ENCODE measurements around the gene FCER1G.

Gene FCER1G

GRCh38 chr1:161225534-161226319 lies 10.6 kb downstream of the FCER1G start, which contains the start of gene TOMM40L:
TSS of gene TOMM40L (plus strand) at chr1:161226060. CDS start at chr1:161226490, 430 bp downstream.
- TF ChIP-seq EZH2 (IDR thresholded peaks at IDR 0.05) (no peak), FOXP2 (optimal IDR thresholded peaks at IDR 0.05; ENCODE audit: control extremely low read depth, extremely low read length, insufficient read depth) (no peak)
- H3K36me3 ChIP-seq (ENCODE audit: insufficient read depth, low read length), result peaks cover 16% of the 10 kb centered on the region; the same call in 1 of the 2 replicates
- no peaks in the 10 kb centered on the region for H3K9me3 ChIP-seq (ENCODE audit: low read depth, low read length)
- peak within 1 kb of the TSS; percentile 53 for H3K9ac ChIP-seq (ENCODE audit: insufficient read length)
- H3K27ac ChIP-seq, result peak within 1 kb of the TSS; percentile 75
- H3K4me3 ChIP-seq, result peak within 1 kb of the TSS; percentile 83
- peak; percentile 99 for DNase-seq (ENCODE audit: low read depth, low spot score)

DNA sequence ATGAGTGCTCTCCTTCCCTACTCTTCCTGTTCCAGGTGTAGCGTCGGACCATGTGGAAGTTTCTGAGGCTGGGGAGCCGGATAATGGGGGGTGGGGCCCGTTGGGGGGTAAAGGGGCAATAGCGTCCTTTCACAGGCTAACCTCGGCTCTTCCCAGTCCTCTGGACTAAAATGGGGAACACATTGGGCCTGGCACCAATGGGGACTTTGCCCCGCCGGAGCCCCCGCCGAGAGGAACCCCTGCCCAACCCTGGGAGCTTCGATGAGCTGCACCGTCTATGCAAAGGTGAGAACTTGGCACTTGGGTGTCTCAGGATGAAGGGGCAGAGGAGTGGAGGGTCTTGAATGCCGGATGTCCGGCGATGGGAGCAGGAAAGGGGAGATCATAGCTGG lies 11.2 kb downstream of the FCER1G start:
- no peak overlapping the region for H3K27ac ChIP-seq
- H3K9ac ChIP-seq (ENCODE audit: insufficient read length), result peak overlapping the region; percentile 53
- no peak for DNase-seq (ENCODE audit: low read depth, low spot score)
- TF ChIP-seq POLR2AphosphoS5 (IDR thresholded peaks at IDR 0.05; ENCODE audit: borderline replicate concordance, low read depth, low read length), result no peak
- TF ChIP-seq EZH2 (IDR thresholded peaks at IDR 0.05), result no peak
- TF ChIP-seq FOXP2 (optimal IDR thresholded peaks at IDR 0.05; ENCODE audit: control extremely low read depth, extremely low read length, insufficient read depth), result no peak
- H3K36me3 ChIP-seq (ENCODE audit: insufficient read depth, low read length), result peaks cover 16% of the 10 kb centered on the region; the same call in 1 of the 2 replicates
- H3K4me3 ChIP-seq, result peak overlapping the region; percentile 83
- no peaks in the 10 kb centered on the region for H3K9me3 ChIP-seq (ENCODE audit: low read depth, low read length)

GRCh38 chr1:161226759-161227158 lies 11.7 kb downstream of the FCER1G start:
- H3K9ac ChIP-seq (ENCODE audit: insufficient read length), result peak overlapping the region; percentile 53
- DNase-seq (ENCODE audit: low read depth, low spot score), result no peak
- H3K9me3 ChIP-seq (ENCODE audit: low read depth, low read length), result no peaks in the 10 kb centered on the region
- no peak for TF ChIP-seq POLR2AphosphoS5 (IDR thresholded peaks at IDR 0.05; ENCODE audit: borderline replicate concordance, low read depth, low read length)
- no peak for TF ChIP-seq EZH2 (IDR thresholded peaks at IDR 0.05)
- no peak for TF ChIP-seq FOXP2 (optimal IDR thresholded peaks at IDR 0.05; ENCODE audit: control extremely low read depth, extremely low read length, insufficient read depth)
- peak overlapping the region; percentile 34 for H3K27ac ChIP-seq
- H3K36me3 ChIP-seq (ENCODE audit: insufficient read depth, low read length), result peaks cover 16% of the 10 kb centered on the region; the same call in 1 of the 2 replicates
- peak overlapping the region; percentile 83 for H3K4me3 ChIP-seq

DNA sequence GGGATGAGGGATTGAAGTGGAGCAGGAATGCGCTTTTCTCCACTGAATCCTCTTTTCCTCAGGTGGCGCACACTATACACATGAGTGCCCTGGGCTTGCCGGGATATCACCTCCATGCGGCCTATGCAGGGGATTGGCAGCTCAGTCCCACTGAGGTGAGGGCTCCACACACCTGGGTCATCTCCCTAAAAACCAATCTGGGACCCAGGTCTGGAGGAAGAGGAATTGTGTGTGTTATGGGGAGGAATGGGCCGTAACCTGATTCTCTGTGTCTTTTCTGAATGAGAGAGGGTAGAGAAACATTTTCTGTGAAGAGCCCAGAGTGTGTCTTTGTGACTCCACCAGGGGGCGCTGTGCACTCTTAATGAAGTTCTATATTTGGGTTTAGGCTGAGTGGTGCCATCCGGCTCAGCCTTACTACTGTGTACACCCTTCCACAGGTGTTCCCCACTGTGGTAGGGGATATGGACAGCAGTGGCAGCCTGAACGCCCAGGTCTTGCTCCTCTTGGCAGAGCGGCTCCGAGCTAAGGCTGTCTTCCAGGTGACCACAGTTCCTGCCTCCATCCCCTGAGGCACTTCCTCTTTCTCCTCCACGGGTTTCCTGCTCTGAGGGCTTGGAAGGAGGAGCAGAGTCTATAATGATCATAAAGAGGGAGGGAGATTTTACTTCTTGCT lies 12.2 kb downstream of the FCER1G start:
- H3K27ac ChIP-seq, result peak overlapping the region; percentile 66
- H3K9ac ChIP-seq (ENCODE audit: insufficient read length), result peak overlapping the region; percentile 53
- DNase-seq (ENCODE audit: low read depth, low spot score), result peak; percentile 79
- no peak for TF ChIP-seq POLR2AphosphoS5 (IDR thresholded peaks at IDR 0.05; ENCODE audit: borderline replicate concordance, low read depth, low read length)
- TF ChIP-seq FOXP2 (optimal IDR thresholded peaks at IDR 0.05; ENCODE audit: control extremely low read depth, extremely low read length, insufficient read depth), result no peak
- TF ChIP-seq EZH2 (IDR thresholded peaks at IDR 0.05), result no peak
- peak overlapping the region; percentile 83 for H3K4me3 ChIP-seq
- H3K36me3 ChIP-seq (ENCODE audit: insufficient read depth, low read length), result peaks cover 16% of the 10 kb centered on the region; the same call in 1 of the 2 replicates
- H3K9me3 ChIP-seq (ENCODE audit: low read depth, low read length), result no peaks in the 10 kb centered on the region

- TF ChIP-seq EZH2 (IDR thresholded peaks at IDR 0.05) (no peak), FOXP2 (optimal IDR thresholded peaks at IDR 0.05; ENCODE audit: control extremely low read depth, extremely low read length, insufficient read depth) (no peak), POLR2AphosphoS5 (IDR thresholded peaks at IDR 0.05; ENCODE audit: borderline replicate concordance, low read depth, low read length) (no peak)
- no peak for DNase-seq (ENCODE audit: low read depth, low spot score)
- Histone ChIP-seq H3K4me3 (peak overlapping the region; percentile 83), H3K9me3 (ENCODE audit: low read depth, low read length) (no peaks in the 10 kb centered on the region), H3K9ac (ENCODE audit: insufficient read length) (peak overlapping the region; percentile 46), H3K36me3 (ENCODE audit: insufficient read depth, low read length) (peaks cover 16% of the 10 kb centered on the region; the same call in 1 of the 2 replicates), H3K27ac (peak overlapping the region; percentile 66)
These were observed 12.9 kb downstream of the FCER1G start for GRCh38 chr1:161228032-161228431.

- TF ChIP-seq FOXP2 (optimal IDR thresholded peaks at IDR 0.05; ENCODE audit: control extremely low read depth, extremely low read length, insufficient read depth) (no peak), EZH2 (IDR thresholded peaks at IDR 0.05) (no peak), POLR2AphosphoS5 (IDR thresholded peaks at IDR 0.05; ENCODE audit: borderline replicate concordance, low read depth, low read length) (no peak)
- H3K4me3 ChIP-seq, result no peak overlapping the region
- no peak overlapping the region for H3K27ac ChIP-seq
- no peak for DNase-seq (ENCODE audit: low read depth, low spot score)
- H3K9me3 ChIP-seq (ENCODE audit: low read depth, low read length), result no peaks in the 10 kb centered on the region
- H3K9ac ChIP-seq (ENCODE audit: insufficient read length), result no peak overlapping the region
- H3K36me3 ChIP-seq (ENCODE audit: insufficient read depth, low read length), result peaks cover 16% of the 10 kb centered on the region; the same call in 1 of the 2 replicates
These were observed 14.8 kb downstream of the FCER1G start for GRCh38 chr1:161229896-161230295.

DNA sequence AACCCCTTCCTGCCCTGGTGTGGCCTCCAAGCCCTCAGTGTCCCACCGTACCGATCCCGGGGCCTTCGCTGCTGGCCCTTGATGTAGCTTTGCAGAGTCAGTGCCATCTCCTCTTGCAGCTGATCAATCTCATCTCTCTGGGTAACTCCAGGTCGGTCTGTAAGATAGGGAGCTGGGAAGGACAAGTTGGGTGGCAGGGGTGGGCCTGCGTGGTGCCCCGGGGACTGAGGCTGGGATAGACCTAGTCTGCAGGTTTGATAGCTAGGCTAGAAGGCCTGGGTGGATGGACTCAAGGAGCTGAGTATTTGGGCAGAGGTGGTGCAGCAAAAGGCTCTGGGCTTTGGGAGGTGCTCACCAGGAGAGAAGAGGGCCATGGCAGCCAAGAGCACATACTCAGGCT lies 15.7 kb downstream of the FCER1G start:
- TF ChIP-seq POLR2AphosphoS5 (IDR thresholded peaks at IDR 0.05; ENCODE audit: borderline replicate concordance, low read depth, low read length) (no peak), FOXP2 (optimal IDR thresholded peaks at IDR 0.05; ENCODE audit: control extremely low read depth, extremely low read length, insufficient read depth) (no peak), EZH2 (IDR thresholded peaks at IDR 0.05) (no peak)
- DNase-seq (ENCODE audit: low read depth, low spot score), result no peak
- Histone ChIP-seq H3K9ac (ENCODE audit: insufficient read length) (no peak overlapping the region), H3K27ac (no peak overlapping the region), H3K36me3 (ENCODE audit: insufficient read depth, low read length) (peaks cover 16% of the 10 kb centered on the region; the same call in 1 of the 2 replicates), H3K9me3 (ENCODE audit: low read depth, low read length) (no peaks in the 10 kb centered on the region), H3K4me3 (no peak overlapping the region)

GRCh38 chr1:161233102-161233501 lies 18.0 kb downstream of the FCER1G start:
- Histone ChIP-seq H3K27ac (no peak overlapping the region), H3K4me3 (no peak overlapping the region), H3K9me3 (ENCODE audit: low read depth, low read length) (no peaks in the 10 kb centered on the region), H3K36me3 (ENCODE audit: insufficient read depth, low read length) (peaks cover 15% of the 10 kb centered on the region; the same call in 1 of the 2 replicates), H3K9ac (ENCODE audit: insufficient read length) (no peak overlapping the region)
- no peak for TF ChIP-seq FOXP2 (optimal IDR thresholded peaks at IDR 0.05; ENCODE audit: control extremely low read depth, extremely low read length, insufficient read depth)
- no peak for DNase-seq (ENCODE audit: low read depth, low spot score)
